Skin of body (tissue), 2 donors: ENCODE data around the gene UMODL1. TPM values are rescaled to one million over a fixed set of nuclear protein-coding genes. Genes with fewer than 3 reads are reported as not detected.
A peak's percentile ranks its signal among the peaks of the same experiment; 100 is the strongest.

ENCODE experiments used
- DNase-seq: peaks from one replicate; lab custom pipeline; 2025; lab: John Stamatoyannopoulos, UW
- total RNA-seq: library from RNA; depleted of rRNA; stranded (reverse); fragments of >200 nt; gene quantifications from one replicate; pipeline ENCODE4 v1.2.3, GENCODE V29; 2014

UMODL1 gene
- total RNA-seq, 1 donor from 2014 or later = under 0.01 TPM

- no peak for DNase-seq
Measured at GRCh38 chr21:42079939-42080787, 9.0 kb downstream of the UMODL1 start.

DNA sequence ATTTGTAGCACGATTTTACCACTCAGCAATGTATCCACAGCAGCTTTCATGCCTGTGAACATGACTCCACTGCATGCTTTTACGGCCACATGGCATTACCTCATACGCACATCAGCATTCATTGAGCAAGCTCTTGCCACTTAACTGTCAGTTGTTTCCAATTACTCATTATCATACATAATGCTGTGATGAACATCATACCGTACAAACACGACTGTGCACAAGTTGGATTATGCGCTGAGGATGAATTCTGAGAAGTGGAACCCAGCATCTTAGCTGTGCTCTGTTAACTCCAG, 9.6 kb downstream of the UMODL1 start:
- DNase-seq = peak; percentile 93

DNA sequence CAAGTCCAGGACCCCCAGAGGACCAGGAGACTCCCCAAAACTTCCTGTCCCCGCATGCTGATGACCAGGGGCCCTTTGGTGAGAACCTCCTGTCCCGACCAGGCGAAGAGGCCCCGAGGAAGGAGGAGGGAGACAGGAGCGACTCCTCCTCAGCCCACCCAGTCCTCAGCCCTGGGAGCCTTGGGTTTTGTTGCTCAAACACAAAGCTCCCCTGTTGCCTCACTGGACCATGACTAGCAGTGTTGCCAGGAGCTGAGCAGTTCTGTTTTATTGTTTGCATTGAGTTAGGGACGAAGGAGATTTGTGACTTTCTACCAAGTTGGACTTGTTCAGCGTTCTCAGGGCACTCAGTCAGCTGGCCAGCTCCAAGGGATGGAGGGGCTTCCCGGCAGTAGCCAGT, 10.0 kb downstream of the UMODL1 start:
- DNase-seq = peak; percentile 31

GRCh38 chr21:42081931-42082381, 10.8 kb downstream of the UMODL1 start:
- no peak for DNase-seq

GRCh38 chr21:42082501-42083360, 11.6 kb downstream of the UMODL1 start:
- no peak for DNase-seq

DNA sequence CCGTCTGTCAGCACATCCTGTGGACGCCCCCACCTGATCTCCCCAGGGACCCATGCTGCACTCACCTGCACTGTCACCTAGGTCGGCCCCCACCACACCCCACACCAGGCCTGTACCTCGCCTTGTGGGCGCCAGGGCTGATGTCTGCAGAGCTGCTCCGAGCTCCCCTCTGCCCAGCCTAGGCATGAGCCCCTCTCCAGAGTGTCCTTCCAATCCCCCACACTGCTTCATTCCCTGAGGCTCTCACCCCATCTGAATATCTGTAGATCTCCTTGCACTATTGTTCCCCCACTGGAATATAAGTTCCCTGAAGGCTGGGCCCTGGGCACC, 12.2 kb downstream of the UMODL1 start:
- no peak for DNase-seq

GRCh38 chr21:42084079-42084478, 13.0 kb downstream of the UMODL1 start:
- DNase-seq = no peak

DNA sequence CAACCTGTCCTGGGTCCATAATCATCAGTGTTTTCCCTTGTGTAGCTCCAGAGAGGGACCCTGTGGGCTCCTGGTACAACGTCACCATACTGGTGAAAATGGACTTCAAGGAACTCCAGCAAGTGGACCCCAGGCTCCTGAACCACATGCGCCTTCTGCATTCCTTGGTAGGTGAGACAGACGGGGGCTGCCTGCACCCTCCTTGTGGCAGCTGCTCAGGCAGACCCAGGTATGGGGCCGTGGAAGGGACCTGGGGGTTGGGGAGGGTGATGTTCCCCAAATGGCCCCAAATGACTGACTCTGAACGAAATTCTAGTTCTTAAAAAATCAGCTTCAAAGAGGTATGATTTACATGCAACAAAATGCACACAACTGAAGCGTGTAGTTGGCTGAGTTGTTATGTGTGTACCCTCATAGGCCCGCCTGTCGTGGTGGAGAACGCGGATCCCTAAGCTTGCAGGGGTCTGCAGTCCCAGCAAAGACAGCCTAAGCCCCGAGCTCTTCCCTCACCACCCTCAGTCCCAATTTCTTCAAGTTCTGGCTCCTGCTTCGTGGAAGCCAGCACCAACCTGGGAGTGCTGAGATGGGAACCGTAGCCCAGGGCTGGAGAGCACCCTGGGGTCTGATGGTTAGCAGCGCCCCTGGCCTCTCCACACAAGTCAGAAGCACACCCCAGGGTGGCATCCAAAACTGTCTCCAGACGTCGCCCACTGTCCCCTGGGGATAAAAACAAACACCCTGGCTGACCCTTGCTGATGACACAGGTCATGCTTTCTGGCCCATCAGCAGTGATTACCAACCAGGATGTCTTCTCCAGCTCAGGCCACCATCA, 14.3 kb downstream of the UMODL1 start:
- no peak for DNase-seq

GRCh38 chr21:42086969-42087368, 15.9 kb downstream of the UMODL1 start:
- DNase-seq = no peak

GRCh38 chr21:42088148-42088547, 17.0 kb downstream of the UMODL1 start:
- no peak for DNase-seq

DNA sequence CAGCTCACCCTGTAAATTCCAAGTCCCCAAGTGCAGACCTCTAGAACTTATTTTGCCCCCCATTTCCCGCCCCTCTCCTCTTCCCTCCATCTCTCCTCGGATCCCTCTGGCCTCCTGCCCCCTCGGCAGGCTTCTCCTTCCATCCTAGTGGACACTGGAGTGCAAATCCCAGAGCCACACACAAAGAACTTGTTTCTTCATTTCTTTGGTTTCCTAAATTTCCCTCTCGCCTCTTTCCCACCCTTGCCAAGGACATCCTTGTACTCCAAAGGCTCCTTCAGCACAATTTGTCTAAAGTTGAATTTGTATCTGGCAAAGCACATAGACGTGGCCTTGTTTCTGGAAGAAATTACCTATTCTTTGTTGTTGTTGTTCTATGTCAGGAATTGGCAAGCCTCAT, 17.5 kb downstream of the UMODL1 start:
- DNase-seq = no peak

DNA sequence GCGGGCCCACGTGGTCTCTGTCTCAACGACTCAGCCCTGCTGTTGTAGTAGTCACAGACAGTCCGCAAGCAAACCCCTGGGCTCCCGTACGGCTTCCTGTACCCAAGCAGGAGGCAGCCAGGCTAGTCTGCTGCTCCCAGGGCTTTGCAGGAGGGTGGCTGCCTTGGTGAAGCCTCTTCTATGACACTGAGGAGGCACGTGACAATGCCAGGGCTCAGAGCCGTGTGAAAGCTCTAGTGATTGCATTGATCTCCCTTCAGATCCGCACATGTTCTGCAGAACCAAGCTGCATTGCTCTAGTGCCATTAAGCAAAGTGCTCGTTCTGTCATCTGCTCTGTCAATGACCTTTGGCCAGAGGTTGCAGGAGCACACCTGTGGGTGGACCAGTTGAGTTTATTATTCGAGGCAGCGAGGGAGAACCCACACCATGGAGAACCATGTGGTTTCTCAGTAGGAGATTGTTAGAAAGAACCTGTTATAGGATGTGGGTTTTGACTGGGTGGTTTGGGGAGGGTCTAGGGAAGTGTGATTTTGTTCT, 18.0 kb downstream of the UMODL1 start:
- DNase-seq = no peak

- no peak for DNase-seq
Measured at GRCh38 chr21:42089665-42090310, 18.7 kb downstream of the UMODL1 start.

DNA sequence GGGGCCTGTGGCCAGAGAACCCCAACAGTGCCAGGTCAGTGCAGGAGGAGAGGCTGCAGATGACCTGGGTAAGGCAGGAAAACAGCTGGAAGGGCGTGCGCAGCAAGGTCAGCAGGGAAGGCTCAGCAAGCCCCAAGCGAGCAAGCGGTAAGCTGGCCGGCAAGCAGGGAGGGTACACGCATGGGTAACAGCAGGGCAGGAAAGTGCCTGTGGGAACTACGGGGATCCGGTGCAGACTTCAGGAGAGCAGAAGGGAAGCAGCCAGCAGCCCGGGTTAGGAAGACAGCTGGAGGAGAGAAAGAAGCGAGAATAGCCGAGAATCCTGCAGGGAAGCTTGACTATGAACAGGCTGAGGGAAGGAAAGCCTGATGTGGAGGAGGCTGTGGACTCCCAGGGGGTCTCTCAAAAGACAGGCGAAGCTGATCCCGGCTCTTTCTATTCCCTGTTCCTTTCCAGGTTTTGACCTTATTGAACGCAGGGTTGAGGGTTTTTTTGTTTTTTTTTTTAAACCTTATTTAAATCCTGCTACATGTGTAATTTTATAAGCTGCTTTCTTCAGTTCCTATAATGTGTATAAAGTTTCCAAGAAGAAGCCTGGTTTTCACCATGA, 20.9 kb downstream of the UMODL1 start:
- no peak for DNase-seq

GRCh38 chr21:42092771-42093170, 21.7 kb downstream of the UMODL1 start:
- DNase-seq = no peak

DNA sequence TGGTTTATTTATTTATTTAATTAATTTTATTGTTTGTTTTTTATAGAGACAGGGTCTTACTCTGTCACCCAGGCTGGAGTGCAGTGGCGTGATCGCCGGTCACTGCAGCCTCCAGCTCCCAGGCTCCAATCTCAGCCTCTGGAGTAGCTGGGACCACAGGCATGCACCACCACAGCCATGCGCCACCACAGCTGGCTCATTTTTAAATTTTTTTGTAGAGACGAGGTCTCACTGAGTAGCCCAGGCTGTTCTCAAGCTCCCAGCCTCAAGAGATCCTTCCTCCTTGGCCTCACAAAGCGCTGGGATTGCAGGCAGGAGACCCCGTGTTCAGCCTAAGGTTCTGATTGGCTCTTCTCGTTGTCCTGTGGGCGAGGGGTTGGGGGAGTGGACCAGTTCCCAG, 22.1 kb downstream of the UMODL1 start:
- no peak for DNase-seq

DNA sequence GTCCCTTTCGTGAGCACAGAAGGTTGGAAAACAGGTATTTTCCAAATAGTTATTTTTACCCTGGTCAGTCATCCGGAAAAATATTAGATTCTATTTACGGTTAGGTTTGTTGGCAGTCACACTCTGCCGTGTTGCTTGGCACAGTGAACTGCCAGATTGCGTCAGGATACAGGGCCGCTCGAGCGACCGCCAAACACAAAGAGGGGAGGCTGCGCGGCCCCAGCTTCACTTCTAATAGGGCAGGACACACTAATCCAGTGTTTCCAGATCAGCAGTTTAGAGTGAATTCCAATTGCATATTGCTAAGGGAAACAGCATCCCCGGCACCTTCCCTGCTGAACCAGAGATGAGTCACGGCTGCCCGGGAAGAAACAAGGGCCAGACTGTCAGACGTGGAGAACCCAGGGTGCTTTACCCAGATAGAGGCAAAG, 22.9 kb downstream of the UMODL1 start:
- no peak for DNase-seq

DNA sequence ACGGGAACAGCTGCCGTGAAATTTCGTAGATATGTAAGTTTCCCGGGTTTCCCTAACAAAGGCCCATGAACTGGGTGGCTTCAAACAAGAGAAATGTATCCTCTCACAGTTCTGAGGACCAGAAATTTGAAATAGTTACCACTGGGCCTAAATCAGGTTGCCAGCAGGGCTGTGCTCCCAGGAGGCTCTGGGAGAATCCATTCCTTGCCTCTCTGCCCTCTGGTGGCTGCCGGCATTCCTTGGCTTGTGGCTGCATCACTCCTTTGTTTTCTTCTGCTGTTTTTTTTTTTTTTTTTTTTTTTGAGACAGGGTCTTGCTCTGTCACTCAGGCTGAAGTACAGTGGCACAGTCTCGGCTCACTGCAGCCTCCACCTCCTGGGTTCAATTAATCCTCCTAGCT, 23.7 kb downstream of the UMODL1 start:
- DNase-seq = no peak

DNA sequence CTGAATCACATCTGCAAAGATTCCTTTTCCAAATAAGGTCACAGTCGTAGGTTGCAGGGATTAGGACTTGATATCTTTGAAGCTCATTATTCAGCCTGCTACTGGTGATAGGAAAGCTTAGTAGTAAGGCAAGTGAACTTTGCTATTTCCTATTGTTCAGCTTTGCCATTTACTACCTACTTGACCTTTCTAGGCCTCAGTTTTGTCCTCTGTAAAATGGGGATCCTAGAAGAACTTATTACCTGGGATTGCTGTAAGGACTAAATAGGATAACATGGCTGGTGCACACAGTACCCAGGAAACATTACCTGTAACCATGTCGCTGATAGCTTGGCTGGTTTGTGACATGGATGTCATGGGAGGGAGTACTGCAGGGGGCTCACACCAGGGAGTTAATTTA, 24.5 kb downstream of the UMODL1 start:
- DNase-seq = no peak

DNA sequence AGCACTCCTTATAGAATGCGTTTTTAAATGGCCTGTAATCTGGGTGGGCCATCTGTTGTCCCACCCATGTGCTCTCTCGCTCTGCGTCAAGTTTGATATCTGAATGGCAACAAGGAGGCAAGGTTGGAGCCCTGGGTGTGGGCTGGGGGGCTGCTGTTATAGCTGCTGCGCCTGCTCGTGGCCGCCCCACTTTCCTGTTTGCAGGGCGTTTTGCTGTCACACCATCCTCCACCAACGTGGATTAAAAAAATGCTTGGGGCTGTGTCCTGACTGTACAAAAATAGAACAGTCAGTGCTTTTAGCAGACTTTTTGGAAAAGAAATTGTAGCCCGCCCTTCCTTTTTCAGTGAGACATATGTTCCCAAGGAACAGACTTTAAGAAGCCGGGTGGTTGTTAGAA, 25.4 kb downstream of the UMODL1 start:
- DNase-seq = no peak

DNA sequence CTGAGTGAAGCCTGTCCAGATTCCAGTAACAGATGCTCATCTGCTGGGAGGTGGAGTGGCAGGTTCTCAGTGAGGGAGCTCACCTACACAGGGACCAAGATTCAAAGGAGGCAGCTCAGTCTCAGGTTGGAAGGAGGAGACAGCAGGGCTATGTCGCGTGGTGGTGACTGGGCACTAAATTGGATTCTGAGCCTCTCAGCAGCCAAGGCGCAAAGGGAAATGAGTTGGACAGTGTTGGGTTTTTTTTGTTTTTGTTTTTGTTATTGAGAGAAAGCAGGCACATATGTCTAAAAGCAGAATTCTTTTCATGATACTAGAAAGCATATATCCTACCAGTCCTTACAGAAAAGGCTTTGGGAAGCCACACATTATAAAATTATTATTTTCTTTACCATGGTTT, 26.2 kb downstream of the UMODL1 start:
- no peak for DNase-seq
